ENCODE data around the gene FSD2.

- TF ChIP-seq, protein P1, sequence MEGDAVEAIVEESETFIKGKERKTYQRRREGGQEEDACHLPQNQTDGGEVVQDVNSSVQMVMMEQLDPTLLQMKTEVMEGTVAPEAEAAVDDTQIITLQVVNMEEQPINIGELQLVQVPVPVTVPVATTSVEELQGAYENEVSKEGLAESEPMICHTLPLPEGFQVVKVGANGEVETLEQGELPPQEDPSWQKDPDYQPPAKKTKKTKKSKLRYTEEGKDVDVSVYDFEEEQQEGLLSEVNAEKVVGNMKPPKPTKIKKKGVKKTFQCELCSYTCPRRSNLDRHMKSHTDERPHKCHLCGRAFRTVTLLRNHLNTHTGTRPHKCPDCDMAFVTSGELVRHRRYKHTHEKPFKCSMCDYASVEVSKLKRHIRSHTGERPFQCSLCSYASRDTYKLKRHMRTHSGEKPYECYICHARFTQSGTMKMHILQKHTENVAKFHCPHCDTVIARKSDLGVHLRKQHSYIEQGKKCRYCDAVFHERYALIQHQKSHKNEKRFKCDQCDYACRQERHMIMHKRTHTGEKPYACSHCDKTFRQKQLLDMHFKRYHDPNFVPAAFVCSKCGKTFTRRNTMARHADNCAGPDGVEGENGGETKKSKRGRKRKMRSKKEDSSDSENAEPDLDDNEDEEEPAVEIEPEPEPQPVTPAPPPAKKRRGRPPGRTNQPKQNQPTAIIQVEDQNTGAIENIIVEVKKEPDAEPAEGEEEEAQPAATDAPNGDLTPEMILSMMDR (IDR thresholded peaks at IDR 0.05; ENCODE audit: low read length): no peak
- TF ChIP-seq EZH2 (optimal IDR thresholded peaks at IDR 0.05; ENCODE audit: low read depth, low read length): no peak
Observed at GRCh38 chr15:82838096-82838735, 32.3 kb upstream of the FSD2 start.
